Measurements from ENCODE around the gene P3H2.

GRCh38 chr3:190077395-190078045, 43.2 kb downstream of the P3H2 start:
- TF ChIP-seq CTCF (IDR thresholded peaks at IDR 0.05) = no peak
- no peak for TF ChIP-seq POLR2A (IDR thresholded peaks at IDR 0.05)
